CD4-positive, alpha-beta T cell treated with Interleukin-4 for 4 hours (primary cell): ENCODE data around the gene EMP1.
"Not testable (repeated sequence)": the region's sequence is repeated elsewhere in the genome, so short reads cannot be mapped to it uniquely, and the experiment has no call there.

Experiments
- DNase-seq: peaks from one replicate; pipeline ENCODE4 v3.0.0-alpha.2; 2020

Gene EMP1

GRCh38 chr12:13267826-13268225, 71.3 kb downstream of the EMP1 start:
- DNase-seq: not testable (repeated sequence)

- no peak for DNase-seq
Observed at GRCh38 chr12:13268581-13268980, 72.1 kb downstream of the EMP1 start.
